Measurements from ENCODE around the gene RCL1.
"Not testable (repeated sequence)": the region's sequence is repeated elsewhere in the genome, so short reads cannot be mapped to it uniquely, and the experiment has no call there.

RCL1 gene

GRCh38 chr9:4792572-4793458 lies at the start of gene RCL1:
Gene RCL1 (plus strand): TSS chr9:4792944. CDS start chr9:4793092, 148 bp downstream.
- DNase-seq (ENCODE audit: low read depth) = peak; percentile 60

GRCh38 chr9:4743131-4743875 lies 49.4 kb upstream of the RCL1 start:
- no peak for DNase-seq (ENCODE audit: low read depth)

- DNase-seq (ENCODE audit: low read depth) = no peak
These were observed 46.3 kb upstream of the RCL1 start for GRCh38 chr9:4746278-4747030.

- DNase-seq (ENCODE audit: low read depth) = no peak
These were observed 44.1 kb upstream of the RCL1 start for GRCh38 chr9:4748612-4749011.

- no peak for DNase-seq (ENCODE audit: low read depth)
These were observed 42.6 kb upstream of the RCL1 start for GRCh38 chr9:4750023-4750673.

- DNase-seq (ENCODE audit: low read depth) = not testable (repeated sequence)
These were observed 38.2 kb upstream of the RCL1 start for GRCh38 chr9:4754530-4754929.

- no peak for DNase-seq (ENCODE audit: low read depth)
These were observed 37.6 kb upstream of the RCL1 start for GRCh38 chr9:4755026-4755609.

GRCh38 chr9:4756420-4756819 lies 36.3 kb upstream of the RCL1 start:
- DNase-seq (ENCODE audit: low read depth) = no peak

GRCh38 chr9:4760122-4760521 lies 32.6 kb upstream of the RCL1 start:
- DNase-seq (ENCODE audit: low read depth) = no peak

GRCh38 chr9:4762108-4762885 lies 30.4 kb upstream of the RCL1 start:
- DNase-seq (ENCODE audit: low read depth) = no peak

- peak; percentile 71 for DNase-seq (ENCODE audit: low read depth)
These were observed 29.7 kb upstream of the RCL1 start for GRCh38 chr9:4762886-4763541.

- no peak for DNase-seq (ENCODE audit: low read depth)
These were observed 28.7 kb upstream of the RCL1 start for GRCh38 chr9:4764033-4764432.

GRCh38 chr9:4768681-4769080 lies 24.1 kb upstream of the RCL1 start:
- DNase-seq (ENCODE audit: low read depth) = no peak

GRCh38 chr9:4769321-4770080 lies 23.2 kb upstream of the RCL1 start:
- DNase-seq (ENCODE audit: low read depth) = no peak

GRCh38 chr9:4771788-4772187 lies 21.0 kb upstream of the RCL1 start:
- DNase-seq (ENCODE audit: low read depth) = no peak

GRCh38 chr9:4774209-4774608 lies 18.5 kb upstream of the RCL1 start:
- DNase-seq (ENCODE audit: low read depth) = no peak

GRCh38 chr9:4774958-4775357 lies 17.8 kb upstream of the RCL1 start:
- not testable (repeated sequence) for DNase-seq (ENCODE audit: low read depth)

GRCh38 chr9:4780651-4781050 lies 12.1 kb upstream of the RCL1 start:
- DNase-seq (ENCODE audit: low read depth) = no peak

- no peak for DNase-seq (ENCODE audit: low read depth)
These were observed 11.3 kb upstream of the RCL1 start for GRCh38 chr9:4781408-4781807.
